Fibroblast of the aortic adventitia (primary cell): ENCODE results near the gene UNCX. TPM values are rescaled to one million over a fixed set of nuclear protein-coding genes. Genes with fewer than 3 reads are reported as not detected.

Source experiments
- DNase-seq: peaks from one replicate; pipeline ENCODE4 v3.0.0-alpha.2; 2010; ENCODE audit warnings: low read depth
- H3K4me3 ChIP-seq: 2 replicates; pipeline ENCODE4 v1.5.1; 2011; ENCODE audit warnings: low read depth, mild to moderate bottlenecking, control low read depth, low read length, moderate library complexity
- CTCF ChIP-seq: IDR thresholded peaks from 2 replicates; pipeline ENCODE4 v1.5.1; 2011; ENCODE audit warnings: mild to moderate bottlenecking, low read length, control low read depth, inconsistent platforms; ENCODE audit not compliant: insufficient read depth
- total RNA-seq: library from RNA; depleted of rRNA; stranded (reverse); fragments of >200 nt; gene quantifications from 2 replicates; pipeline ENCODE4 v1.2.3, GENCODE V29; 2012; ENCODE audit warnings: low replicate concordance

Gene UNCX
- total RNA-seq, 1 donor, result not detected

GRCh38 chr7:1263391-1263951 lies 30.8 kb downstream of the UNCX start:
- TF ChIP-seq CTCF, result no peak
- DNase-seq, result no peak
- H3K4me3 ChIP-seq, result no peak overlapping the region

GRCh38 chr7:1264345-1265280 lies 31.9 kb downstream of the UNCX start:
- no peak for DNase-seq
- TF ChIP-seq CTCF, result no peak
- no peak overlapping the region for H3K4me3 ChIP-seq

GRCh38 chr7:1267016-1267900 lies 34.6 kb downstream of the UNCX start:
- H3K4me3 ChIP-seq, result no peak overlapping the region
- no peak for DNase-seq
- no peak for TF ChIP-seq CTCF

- DNase-seq, result no peak
- no peak overlapping the region for H3K4me3 ChIP-seq
- TF ChIP-seq CTCF, result no peak
These were observed 35.6 kb downstream of the UNCX start for GRCh38 chr7:1268076-1268815.

GRCh38 chr7:1268866-1269265 lies 36.2 kb downstream of the UNCX start:
- no peak for DNase-seq
- TF ChIP-seq CTCF, result no peak
- no peak overlapping the region for H3K4me3 ChIP-seq

- H3K4me3 ChIP-seq, result no peak overlapping the region
- TF ChIP-seq CTCF, result no peak
- DNase-seq, result no peak
These were observed 36.7 kb downstream of the UNCX start for GRCh38 chr7:1269336-1269890.
